Omental fat pad (tissue), 4 donors: ENCODE results near the gene ZNF592. TPM values are rescaled to one million over a fixed set of nuclear protein-coding genes. Genes with fewer than 3 reads are reported as not detected.
"Not testable (repeated sequence)": the region's sequence is repeated elsewhere in the genome, so short reads cannot be mapped to it uniquely, and the experiment has no call there.

ENCODE experiments used
- ATAC-seq: fragments of 150-250 bp; one replicate; pipeline ENCODE4 v1.9.1; 2016; ENCODE audit warnings: mild to moderate bottlenecking, moderate library complexity; ENCODE audit not compliant: low FRiP score
- DNase-seq: peaks from one replicate; pipeline ENCODE4 v3.0.0-alpha.2; 2019; ENCODE audit warnings: low spot score
- CTCF ChIP-seq, 3 donors: fragments of 450-650 bp; IDR thresholded peaks; one replicate each; pipeline ENCODE4 v1.5.1; 2016 to 2017; ENCODE audit warnings: antibody characterized with exemption in 3 of 3, mild to moderate bottlenecking in 3 of 3, moderate library complexity in 2 of 3
- total RNA-seq, 4 donors: library from RNA; depleted of rRNA; stranded (reverse); fragments of >200 nt; gene quantifications; one replicate each; pipeline ENCODE4 v1.1.0, GENCODE V29; 2016

The ZNF592 gene
- total RNA-seq, 4 donors from 2014 or later, result 13.7 to 22.8 (median 20.0) TPM

GRCh38 chr15:84727429-84727828, 21.0 kb upstream of the ZNF592 start:
- ATAC-seq (no peak), DNase-seq (no peak)
- TF ChIP-seq CTCF (IDR thresholded peaks at IDR 0.05), result no peak

- DNase-seq (no peak), ATAC-seq (no peak)
- TF ChIP-seq CTCF (IDR thresholded peaks at IDR 0.05), result no peak
These were observed 16.6 kb upstream of the ZNF592 start for GRCh38 chr15:84731774-84732173.

GRCh38 chr15:84734794-84735479, 13.5 kb upstream of the ZNF592 start:
- peak; percentile 70 for ATAC-seq
- no peak for TF ChIP-seq CTCF (IDR thresholded peaks at IDR 0.05)
- DNase-seq, result no peak

- DNase-seq, result not testable (repeated sequence)
- peak; percentile 28 for ATAC-seq
These were observed 12.8 kb upstream of the ZNF592 start for GRCh38 chr15:84735480-84736061.

- ATAC-seq (no peak), DNase-seq (no peak)
- no peak for TF ChIP-seq CTCF (IDR thresholded peaks at IDR 0.05)
These were observed 12.0 kb upstream of the ZNF592 start for GRCh38 chr15:84736375-84736774.

GRCh38 chr15:84737005-84737404, 11.4 kb upstream of the ZNF592 start:
- DNase-seq, result no peak
- no peak for TF ChIP-seq CTCF (IDR thresholded peaks at IDR 0.05)
- no peak for ATAC-seq

GRCh38 chr15:84740691-84741090, 7.7 kb upstream of the ZNF592 start:
- DNase-seq, result no peak
- no peak for TF ChIP-seq CTCF (IDR thresholded peaks at IDR 0.05)
- no peak for ATAC-seq
